ENCODE measurements around the gene PMPCB. TPM values are rescaled to one million over a fixed set of nuclear protein-coding genes. Genes with fewer than 3 reads are reported as not detected.

PMPCB gene
- total RNA-seq, 1 experiment from 2014 or later = 110 TPM

GRCh38 chr7:103297837-103298179 is 573 bp downstream of the PMPCB start:
- no peaks in the 10 kb centered on the region for H3K9me3 ChIP-seq (replicated peaks)
- H3K36me3 ChIP-seq = peaks cover 36% of the 10 kb centered on the region
- H3K4me1 ChIP-seq = peaks cover 7% of the 10 kb centered on the region; the same call in 1 of the 2 replicates

GRCh38 chr7:103299660-103300059 is 2.4 kb downstream of the PMPCB start:
- H3K36me3 ChIP-seq = peaks cover 53% of the 10 kb centered on the region
- peaks cover 7% of the 10 kb centered on the region; the same call in 1 of the 2 replicates for H3K4me1 ChIP-seq
- H3K4me3 ChIP-seq = no peak overlapping the region
- no peaks in the 10 kb centered on the region for H3K9me3 ChIP-seq (replicated peaks)
- no peak overlapping the region for H3K27ac ChIP-seq
- no peak for DNase-seq
- H3K27me3 ChIP-seq = no peaks in the 10 kb centered on the region

More at GRCh38 chr7:103297837-103298179, 573 bp downstream of the PMPCB start:
- Histone ChIP-seq H3K4me3 (peak overlapping the region; percentile 77), H3K27me3 (no peaks in the 10 kb centered on the region), H3K27ac (peak overlapping the region; percentile 67)
- DNase-seq = no peak

- H3K36me3 ChIP-seq = peaks cover 69% of the 10 kb centered on the region
- H3K4me1 ChIP-seq = peaks cover 7% of the 10 kb centered on the region; the same call in 1 of the 2 replicates
- no peak overlapping the region for H3K4me3 ChIP-seq
- no peaks in the 10 kb centered on the region for H3K9me3 ChIP-seq (replicated peaks)
- DNase-seq = no peak
- no peak overlapping the region for H3K27ac ChIP-seq
- H3K27me3 ChIP-seq = no peaks in the 10 kb centered on the region
These were observed 4.2 kb downstream of the PMPCB start for GRCh38 chr7:103301441-103301840.

- no peaks in the 10 kb centered on the region for H3K9me3 ChIP-seq (replicated peaks)
- H3K4me3 ChIP-seq = no peak overlapping the region
- H3K27me3 ChIP-seq = no peaks in the 10 kb centered on the region
- no peaks in the 10 kb centered on the region for H3K4me1 ChIP-seq
- H3K36me3 ChIP-seq = peaks cover 96% of the 10 kb centered on the region
- no peak for DNase-seq
- no peak overlapping the region for H3K27ac ChIP-seq
These were observed 10.4 kb downstream of the PMPCB start for GRCh38 chr7:103307503-103308231.

GRCh38 chr7:103314852-103315251 is 17.6 kb downstream of the PMPCB start:
- H3K27ac ChIP-seq = no peak overlapping the region
- H3K27me3 ChIP-seq = no peaks in the 10 kb centered on the region
- H3K4me3 ChIP-seq = no peak overlapping the region
- H3K4me1 ChIP-seq = no peaks in the 10 kb centered on the region
- peaks cover 100% of the 10 kb centered on the region for H3K36me3 ChIP-seq
- DNase-seq = no peak
- no peaks in the 10 kb centered on the region for H3K9me3 ChIP-seq (replicated peaks)

- H3K36me3 ChIP-seq = peaks cover 98% of the 10 kb centered on the region
- DNase-seq = no peak
- no peak overlapping the region for H3K27ac ChIP-seq
- H3K9me3 ChIP-seq (replicated peaks) = no peaks in the 10 kb centered on the region
- H3K27me3 ChIP-seq = no peaks in the 10 kb centered on the region
- no peak overlapping the region for H3K4me3 ChIP-seq
- H3K4me1 ChIP-seq = no peaks in the 10 kb centered on the region
These were observed 19.2 kb downstream of the PMPCB start for GRCh38 chr7:103316380-103316941.

- H3K9me3 ChIP-seq (replicated peaks) = no peaks in the 10 kb centered on the region
- H3K27ac ChIP-seq = no peak overlapping the region
- H3K4me3 ChIP-seq = no peak overlapping the region
- no peaks in the 10 kb centered on the region for H3K27me3 ChIP-seq
- no peaks in the 10 kb centered on the region for H3K4me1 ChIP-seq
- DNase-seq = no peak
- H3K36me3 ChIP-seq = peaks cover 98% of the 10 kb centered on the region
These were observed 19.8 kb downstream of the PMPCB start for GRCh38 chr7:103317009-103317408.

GRCh38 chr7:103325744-103326143 is 28.5 kb downstream of the PMPCB start:
- H3K36me3 ChIP-seq = peaks cover 68% of the 10 kb centered on the region
- no peak overlapping the region for H3K27ac ChIP-seq
- H3K4me1 ChIP-seq = no peaks in the 10 kb centered on the region
- no peak overlapping the region for H3K4me3 ChIP-seq
- no peak for DNase-seq
- H3K27me3 ChIP-seq = no peaks in the 10 kb centered on the region
- no peaks in the 10 kb centered on the region for H3K9me3 ChIP-seq (replicated peaks)

GRCh38 chr7:103336761-103337160 is 39.5 kb downstream of the PMPCB start:
- no peak for DNase-seq
- Histone ChIP-seq H3K9me3 (replicated peaks) (no peaks in the 10 kb centered on the region), H3K27me3 (no peaks in the 10 kb centered on the region), H3K36me3 (peaks cover 81% of the 10 kb centered on the region), H3K4me1 (no peaks in the 10 kb centered on the region), H3K27ac (no peak overlapping the region), H3K4me3 (no peak overlapping the region)

- Histone ChIP-seq H3K27ac (no peak overlapping the region), H3K36me3 (peaks cover 76% of the 10 kb centered on the region), H3K4me1 (no peaks in the 10 kb centered on the region)
These were observed 41.6 kb downstream of the PMPCB start for GRCh38 chr7:103338864-103339263.

GRCh38 chr7:103341466-103341865 is 44.2 kb downstream of the PMPCB start:
- Histone ChIP-seq H3K9me3 (replicated peaks) (no peaks in the 10 kb centered on the region), H3K27ac (no peak overlapping the region), H3K4me1 (no peaks in the 10 kb centered on the region), H3K4me3 (no peak overlapping the region), H3K36me3 (peaks cover 54% of the 10 kb centered on the region), H3K27me3 (no peaks in the 10 kb centered on the region)
- DNase-seq = no peak

More at GRCh38 chr7:103338864-103339263, 41.6 kb downstream of the PMPCB start:
- no peak overlapping the region for H3K4me3 ChIP-seq
- no peaks in the 10 kb centered on the region for H3K9me3 ChIP-seq (replicated peaks)
- no peak for DNase-seq
- H3K27me3 ChIP-seq = no peaks in the 10 kb centered on the region

- no peaks in the 10 kb centered on the region for H3K9me3 ChIP-seq (replicated peaks)
- H3K4me1 ChIP-seq = no peaks in the 10 kb centered on the region
- peak overlapping the region; percentile 93 for H3K4me3 ChIP-seq
- peaks cover 37% of the 10 kb centered on the region for H3K36me3 ChIP-seq
- H3K27ac ChIP-seq = no peak overlapping the region
- no peaks in the 10 kb centered on the region for H3K27me3 ChIP-seq
- DNase-seq = no peak
These were observed 46.1 kb downstream of the PMPCB start for GRCh38 chr7:103343332-103343731.

GRCh38 chr7:103343758-103344452 is 46.7 kb downstream of the PMPCB start:
- Histone ChIP-seq H3K27me3 (no peaks in the 10 kb centered on the region), H3K4me1 (peaks cover 3% of the 10 kb centered on the region; the same call in 1 of the 2 replicates), H3K4me3 (peak overlapping the region; percentile 93), H3K9me3 (replicated peaks) (no peaks in the 10 kb centered on the region), H3K27ac (peak overlapping the region; percentile 70), H3K36me3 (peaks cover 31% of the 10 kb centered on the region)
- peak; percentile 22 to 31 for DNase-seq

GRCh38 chr7:103344453-103345149 is 47.4 kb downstream of the PMPCB start, which contains the start of gene DNAJC2:
TSS of gene DNAJC2 (minus strand) at chr7:103344767. CDS start at chr7:103344622, 145 bp downstream.
- Histone ChIP-seq H3K4me1 (peaks cover 5% of the 10 kb centered on the region; the same call in 1 of the 2 replicates), H3K27me3 (no peaks in the 10 kb centered on the region), H3K9me3 (replicated peaks) (no peaks in the 10 kb centered on the region), H3K4me3 (peak within 1 kb of the TSS; percentile 93), H3K36me3 (peaks cover 26% of the 10 kb centered on the region), H3K27ac (peak within 1 kb of the TSS; percentile 70)
- DNase-seq = peak; percentile 91 to 95
